ENCODE measurements around the gene RBM4. TPM values are rescaled to one million over a fixed set of nuclear protein-coding genes. Genes with fewer than 3 reads are reported as not detected.

RBM4 gene
- total RNA-seq, 1 experiment from 2014 or later = 272 TPM

GRCh38 chr11:66625752-66626149 lies 12.8 kb upstream of the RBM4 start:
- no peaks in the 10 kb centered on the region; a peak in 1 of 5 replicates for H3K9me3 Mint-ChIP-seq
- Histone ChIP-seq H3K4me2 (ENCODE audit: insufficient read depth, insufficient read length, low read length) (no peak overlapping the region), H3K27ac (ENCODE audit: insufficient read length, low read depth, low read length) (no peak overlapping the region), H3K9me3 (ENCODE audit: control insufficient read depth, low read depth, low read length) (no peaks in the 10 kb centered on the region), H4K91ac (ENCODE audit: insufficient read length, low read depth, low read length) (no peak overlapping the region), H2AFZ (ENCODE audit: low read length) (no peak overlapping the region), H3K23me2 (ENCODE audit: insufficient read length, low read depth, low read length, poor library complexity, severe bottlenecking) (no peaks in the 10 kb centered on the region), H2BK20ac (ENCODE audit: low read depth, low read length, poor library complexity, severe bottlenecking) (no peak overlapping the region), H3K4me1 (ENCODE audit: insufficient read depth, low read length) (no peaks in the 10 kb centered on the region), H4K20me1 (ENCODE audit: control insufficient read depth, insufficient read depth, insufficient read length) (peaks cover 4% of the 10 kb centered on the region), H2BK5ac (ENCODE audit: insufficient read length, low read length) (no peak overlapping the region), H3K27me3 (ENCODE audit: insufficient read depth, low read length) (no peaks in the 10 kb centered on the region), H4K8ac (replicated peaks; ENCODE audit: insufficient read length, low read depth, low read length) (no peak overlapping the region), H3K56ac (ENCODE audit: insufficient read length, low read depth, low read length) (no peak overlapping the region), H2AK5ac (ENCODE audit: insufficient read length, low read length) (no peak overlapping the region), H3K23ac (ENCODE audit: insufficient read length, low read depth, low read length) (no peak overlapping the region), H3K18ac (ENCODE audit: insufficient read length, low read depth, low read length) (no peak overlapping the region), H3K9ac (ENCODE audit: extremely low read depth, insufficient read length, low read length) (no peak overlapping the region), H3K79me1 (ENCODE audit: insufficient read depth, low read depth, low read length, poor library complexity, severe bottlenecking) (peaks cover 12% of the 10 kb centered on the region), H3K14ac (ENCODE audit: insufficient read depth, low read length) (no peak overlapping the region), H2BK15ac (ENCODE audit: low read depth, low read length) (no peak overlapping the region), H3K79me2 (ENCODE audit: insufficient read depth, low read length) (peaks cover 67% of the 10 kb centered on the region; the same call in 1 of the 2 replicates), H3K4ac (ENCODE audit: low read depth, low read length) (no peak overlapping the region), H2BK12ac (ENCODE audit: insufficient read length, low read depth, low read length) (no peak overlapping the region), H3T11ph (ENCODE audit: low read length) (no peak overlapping the region), H4K5ac (ENCODE audit: insufficient read length, low read depth, low read length) (no peak overlapping the region), H2BK120ac (ENCODE audit: low read depth, low read length, poor library complexity, severe bottlenecking) (no peak overlapping the region)
- no peaks in the 10 kb centered on the region for H3K27me3 Mint-ChIP-seq (ENCODE audit: low read depth)
- no CpG with 5 or more reads among the region's 9 CpGs for WGBS (ENCODE audit: extremely low coverage, insufficient read length, low lambda C conversion rate)
- peaks cover 67 to 95% (median 91%) of the 10 kb centered on the region in 3 experiments for H3K36me3 Mint-ChIP-seq (ENCODE audit: insufficient read depth in 1 of 3, low read depth in 3 of 3)
- no peak for TF ChIP-seq CTCF (conservative IDR thresholded peaks at IDR 0.05)
- H3K27ac Mint-ChIP-seq = no peak overlapping the region
- peaks cover 11 to 12% of the 10 kb centered on the region in 2 experiments for H3K4me1 Mint-ChIP-seq
- DNase-seq = no peak
- H3K4me3 Mint-ChIP-seq = no peak overlapping the region
